B cell (primary cell): Measurements from ENCODE around the gene MAGEA12. TPM values are rescaled to one million over a fixed set of nuclear protein-coding genes. Genes with fewer than 3 reads are reported as not detected.
"Not testable (repeated sequence)": the region's sequence is repeated elsewhere in the genome, so short reads cannot be mapped to it uniquely, and the experiment has no call there.

Experiments used
- ATAC-seq: fragments of 200-7000 bp; cut with Tn5 transposase; one replicate; pipeline ENCODE4 v1.10.0; 2021; ENCODE audit warnings: low read depth, mild to moderate bottlenecking, moderate number of reproducible peaks, moderate library complexity
- CTCF ChIA-PET: fragments of 350-600 bp; sonication (Branson Sonifier 250); formaldehyde crosslinking; loops from one replicate; lab custom pipeline; 2021; ENCODE audit warnings: antibody characterized with exemption, inconsistent platforms; lab: Charles Lee
- POLR2A ChIA-PET: fragments of 350-600 bp; sonication (Branson Sonifier 250); formaldehyde crosslinking; loops from one replicate; lab custom pipeline; 2021; ENCODE audit warnings: antibody characterized with exemption; lab: Charles Lee
- DNase-seq: peaks from one replicate; pipeline ENCODE4 v3.0.0; 2013
- H2AFZ ChIP-seq: 2 replicates; pipeline ENCODE4 v1.6.1; 2012; ENCODE audit warnings: mild to moderate bottlenecking, low read depth, low read length; ENCODE audit not compliant: insufficient read depth, poor library complexity, severe bottlenecking
- H3K27ac ChIP-seq, 2 donors: 1 replicate in 1 of 2; 2 replicates in 1 of 2; pipeline ENCODE4 v1.5.1; 2012 to 2013; ENCODE audit warnings: low read length in 2 of 2, mild to moderate bottlenecking in 2 of 2, moderate library complexity in 1 of 2
- H3K27me3 ChIP-seq, 4 experiments: fragments of 200-600 bp in 1 of 4; sonication (generic) in 1 of 4; replicated peaks in 1 of 4; 1 replicate in 2 of 4; 2 replicates in 2 of 4; pipeline versions ENCODE4 v1.6.1 to v1.7.0; 2013 to 2016; ENCODE audit warnings: low read length in 3 of 4, mild to moderate bottlenecking in 2 of 4, mixed read lengths in 1 of 4, moderate library complexity in 1 of 4; ENCODE audit not compliant: insufficient read depth in 4 of 4, control insufficient read depth in 3 of 4; ENCODE audit errors: control extremely low read depth in 1 of 4
- H3K36me3 ChIP-seq, 2 experiments: replicated peaks in 1 of 2; 1 replicate in 1 of 2; 2 replicates in 1 of 2; pipeline versions ENCODE4 v1.6.1 to v1.7.1; 2013; ENCODE audit warnings: low read length in 1 of 2; ENCODE audit not compliant: insufficient read depth in 2 of 2, control insufficient read depth in 1 of 2; ENCODE audit errors: control extremely low read depth in 1 of 2, extremely low read depth in 1 of 2
- H3K4me1 ChIP-seq, 2 donors: fragments of 200-600 bp in 1 of 2; sonication (generic) in 1 of 2; 1 replicate in 1 of 2; 2 replicates in 1 of 2; pipeline versions ENCODE4 v1.5.1 to v1.6.1; 2013 to 2017; ENCODE audit warnings: low read length in 2 of 2; ENCODE audit not compliant: control insufficient read depth in 2 of 2, insufficient read depth in 2 of 2
- H3K4me2 ChIP-seq: replicated peaks from 2 replicates; pipeline ENCODE3; 2012; ENCODE audit warnings: mild to moderate bottlenecking, low read depth, low read length; ENCODE audit not compliant: poor library complexity, severe bottlenecking
- H3K4me3 ChIP-seq, 5 experiments: fragments of 200-600 bp in 1 of 5; sonication (generic) in 1 of 5; 1 replicate in 3 of 5; 2 replicates in 2 of 5; pipeline versions ENCODE4 v1.5.1 to v1.7.0; 2011 to 2016; ENCODE audit warnings: low read length in 4 of 5, mild to moderate bottlenecking in 4 of 5, low read depth in 2 of 5, control low read depth in 1 of 5, moderate library complexity in 1 of 5; ENCODE audit not compliant: insufficient read depth in 1 of 5; ENCODE audit errors: control extremely low read depth in 1 of 5, extremely low read depth in 1 of 5
- H3K79me2 ChIP-seq: fragments of 200-600 bp; sonication (generic); one replicate; pipeline ENCODE4 v1.6.0; 2016; ENCODE audit warnings: low read length; ENCODE audit not compliant: control insufficient read depth, insufficient read depth
- H3K9ac ChIP-seq: fragments of 200-600 bp; sonication (generic); 2 replicates; pipeline ENCODE4 v1.6.1; 2017; ENCODE audit warnings: mild to moderate bottlenecking, low read length, moderate library complexity
- H3K9me3 ChIP-seq, 3 donors: one replicate each; pipeline versions ENCODE4 v1.6.1 to v1.7.1; 2013; ENCODE audit warnings: low read length in 2 of 3; ENCODE audit not compliant: control insufficient read depth in 2 of 3, insufficient read depth in 1 of 3; ENCODE audit errors: control extremely low read depth in 1 of 3
- H4K20me1 ChIP-seq: 2 replicates; pipeline ENCODE4 v1.6.0; 2012; ENCODE audit warnings: mild to moderate bottlenecking, low read length; ENCODE audit not compliant: insufficient read depth, control insufficient read depth, poor library complexity, severe bottlenecking
- H3K27ac Mint-ChIP-seq: one replicate; pipeline ENCODE4 v1.8.0; 2021; ENCODE audit warnings: mixed read lengths
- H3K27me3 Mint-ChIP-seq: one replicate; pipeline ENCODE4 v1.8.0; 2021; ENCODE audit warnings: mixed read lengths
- H3K4me1 Mint-ChIP-seq: one replicate; pipeline ENCODE4 v1.8.0; 2021; ENCODE audit warnings: mixed read lengths
- H3K4me3 Mint-ChIP-seq: one replicate; pipeline ENCODE4 v1.8.0; 2021; ENCODE audit warnings: mixed read lengths
- H3K9me3 Mint-ChIP-seq: one replicate; pipeline ENCODE4 v1.8.0; 2022; ENCODE audit warnings: mixed read lengths; ENCODE audit not compliant: insufficient read depth
- CTCF ChIP-seq: fragments of 200-600 bp; IDR thresholded peaks from one replicate; pipeline ENCODE4 v1.8.0; 2022; ENCODE audit warnings: antibody characterized with exemption, mild to moderate bottlenecking
- EZH2 ChIP-seq: IDR thresholded peaks from 2 replicates; pipeline ENCODE4 v1.6.1; 2012; ENCODE audit warnings: borderline replicate concordance, low read depth, mild to moderate bottlenecking, moderate library complexity, low read length; ENCODE audit not compliant: insufficient read depth, poor library complexity, severe bottlenecking
- WGBS: methylation state at CpG from one replicate; pipeline ENCODE4 v1.1.5; 2013; ENCODE audit warnings: missing lambda C conversion rate; ENCODE audit not compliant: insufficient coverage; 5-methylcytosine and 5-hydroxymethylcytosine counted together
- intact Hi-C: fragments of 100-400 bp; cut with micrococcal nuclease; formaldehyde crosslinking; loops from one replicate; pipeline ENCODE4 v1.10.0; 2022
- polyA plus RNA-seq: library from polyadenylated mRNA; depleted of rRNA; stranded (reverse); fragments of >200 nt; gene quantifications from 2 replicates; pipeline ENCODE4 v1.2.3, GENCODE V29; 2012
- total RNA-seq, 2 donors: library from RNA; stranded (reverse); fragments of 120-200 nt in 1 of 2; gene quantifications; 1 replicate in 1 of 2; 2 replicates in 1 of 2; pipeline versions ENCODE4 v1.2.3 to v1.2.4, GENCODE V29; 2013 to 2022

Gene MAGEA12
- total and polyA plus RNA-seq, 2 donors (not counting 1 experiment from before 2014, with no cell fraction given) = not detected

GRCh38 chrX:152735101-152735500 lies 1.5 kb downstream of the MAGEA12 start:
- no peaks in the 10 kb centered on the region for H3K4me1 Mint-ChIP-seq
- no peaks in the 10 kb centered on the region for H3K27me3 ChIP-seq
- no peak for DNase-seq
- no peaks in the 10 kb centered on the region for H3K4me1 ChIP-seq
- H4K20me1 ChIP-seq = no peaks in the 10 kb centered on the region
- no peak overlapping the region for H3K4me2 ChIP-seq
- no peaks in the 10 kb centered on the region for H3K27me3 Mint-ChIP-seq
- CTCF ChIA-PET = no interaction called here
- no peak overlapping the region for H3K9ac ChIP-seq
- H3K9me3 Mint-ChIP-seq = no peaks in the 10 kb centered on the region
- no peak overlapping the region for H2AFZ ChIP-seq
- no peak for TF ChIP-seq EZH2
- no peak for TF ChIP-seq CTCF
- no peak overlapping the region for H3K27ac Mint-ChIP-seq
- H3K27ac ChIP-seq = no peak overlapping the region
- intact Hi-C loops = no loop called here
- H3K36me3 ChIP-seq = no peaks in the 10 kb centered on the region
- no peaks in the 10 kb centered on the region for H3K9me3 ChIP-seq
- POLR2A ChIA-PET = no interaction called here
- no peak for ATAC-seq
- H3K4me3 Mint-ChIP-seq = no peak overlapping the region
- no peak overlapping the region for H3K4me3 ChIP-seq
- H3K79me2 ChIP-seq = no peaks in the 10 kb centered on the region
- WGBS = no CpG with 5 or more reads among the region's 2 CpGs

GRCh38 chrX:152735860-152736511 lies 2.4 kb downstream of the MAGEA12 start:
- H3K4me1 Mint-ChIP-seq = no peaks in the 10 kb centered on the region
- intact Hi-C loops = no loop called here
- ATAC-seq (no peak), DNase-seq (no peak)
- no peak overlapping the region for H3K4me3 ChIP-seq
- no peak overlapping the region for H2AFZ ChIP-seq
- 86% methylated on average over 4 of the region's 12 CpGs for WGBS
- no peaks in the 10 kb centered on the region for H3K27me3 Mint-ChIP-seq
- ChIA-PET POLR2A (no interaction called here), CTCF (no interaction called here)
- no peaks in the 10 kb centered on the region for H3K36me3 ChIP-seq
- H3K27me3 ChIP-seq = no peaks in the 10 kb centered on the region
- H3K4me1 ChIP-seq = no peaks in the 10 kb centered on the region
- TF ChIP-seq EZH2 (no peak), CTCF (no peak)
- no peaks in the 10 kb centered on the region for H4K20me1 ChIP-seq
- H3K4me3 Mint-ChIP-seq = no peak overlapping the region
- no peak overlapping the region for H3K9ac ChIP-seq
- no peak overlapping the region for H3K4me2 ChIP-seq
- no peak overlapping the region for H3K27ac Mint-ChIP-seq
- H3K79me2 ChIP-seq = no peaks in the 10 kb centered on the region
- no peak overlapping the region for H3K27ac ChIP-seq
- H3K9me3 ChIP-seq = no peaks in the 10 kb centered on the region
- no peaks in the 10 kb centered on the region for H3K9me3 Mint-ChIP-seq

GRCh38 chrX:152736528-152736927 lies 3.0 kb downstream of the MAGEA12 start:
- 86% methylated on average over 6 of the region's 12 CpGs for WGBS
- H3K4me1 ChIP-seq, H3K9me3 Mint-ChIP-seq, H3K27ac Mint-ChIP-seq, H2AFZ ChIP-seq, H3K4me1 Mint-ChIP-seq, H4K20me1 ChIP-seq, ATAC-seq, H3K27me3 ChIP-seq, H3K4me3 ChIP-seq, H3K79me2 ChIP-seq, CTCF ChIA-PET, intact Hi-C loops, H3K27me3 Mint-ChIP-seq, H3K9ac ChIP-seq, H3K9me3 ChIP-seq, POLR2A ChIA-PET, DNase-seq, H3K4me3 Mint-ChIP-seq, H3K36me3 ChIP-seq, H3K4me2 ChIP-seq, H3K27ac ChIP-seq: not testable (repeated sequence)
